Right atrium auricular region (tissue), 2 donors: ENCODE measurements around the gene KIAA1958. TPM values are rescaled to one million over a fixed set of nuclear protein-coding genes. Genes with fewer than 3 reads are reported as not detected.

Source experiments
- DNase-seq: peaks from one replicate; pipeline ENCODE4 v3.0.0-alpha.2; 2019; ENCODE audit warnings: low spot score
- H3K27ac ChIP-seq, 2 donors: fragments of 200-600 bp; sonication (generic); 1 replicate in 1 of 2; 2 replicates in 1 of 2; pipeline ENCODE4 v1.5.1; 2016 to 2019
- H3K27me3 ChIP-seq, 2 donors: fragments of 200-600 bp; sonication (generic); one replicate each; pipeline versions ENCODE4 v1.5.1 to v1.6.0; 2017 to 2019
- H3K36me3 ChIP-seq: fragments of 200-600 bp; sonication (generic); one replicate; pipeline ENCODE4 v1.5.1; 2016
- H3K4me1 ChIP-seq, 2 donors: fragments of 200-600 bp; sonication (generic); one replicate each; pipeline versions ENCODE4 v1.5.1 to v1.6.0; 2017 to 2019
- H3K4me3 ChIP-seq, 2 donors: fragments of 200-600 bp; sonication (generic); 1 replicate in 1 of 2; 2 replicates in 1 of 2; pipeline ENCODE4 v1.5.1; 2017 to 2019; ENCODE audit warnings: mild to moderate bottlenecking in 1 of 2, moderate library complexity in 1 of 2
- H3K9me3 ChIP-seq, 2 donors: fragments of 200-600 bp; sonication (generic); one replicate each; pipeline ENCODE4 v1.5.1; 2019
- CTCF ChIP-seq, 2 donors: fragments of 200-600 bp; sonication (generic); IDR thresholded peaks; one replicate each; pipeline ENCODE4 v1.5.1; 2019; ENCODE audit warnings: antibody characterized with exemption in 2 of 2
- total RNA-seq, 2 donors: library from RNA; depleted of rRNA; stranded (reverse); fragments of >200 nt; gene quantifications; one replicate each; pipeline ENCODE4 v1.1.0, GENCODE V29; 2016

KIAA1958 gene
- total RNA-seq, 2 donors from 2014 or later: 1.9 to 4.1 TPM

GRCh38 chr9:112548051-112548440 is 61.4 kb downstream of the KIAA1958 start:
- no peak for TF ChIP-seq CTCF (IDR thresholded peaks at IDR 0.05)
- H3K27me3 ChIP-seq: no peaks in the 10 kb centered on the region
- H3K36me3 ChIP-seq: no peaks in the 10 kb centered on the region
- H3K4me1 ChIP-seq: peaks cover 0 to 16% of the 10 kb centered on the region in 2 donors
- H3K9me3 ChIP-seq: no peaks in the 10 kb centered on the region
- H3K27ac ChIP-seq: no peak overlapping the region
- no peak overlapping the region for H3K4me3 ChIP-seq
- no peak for DNase-seq

DNA sequence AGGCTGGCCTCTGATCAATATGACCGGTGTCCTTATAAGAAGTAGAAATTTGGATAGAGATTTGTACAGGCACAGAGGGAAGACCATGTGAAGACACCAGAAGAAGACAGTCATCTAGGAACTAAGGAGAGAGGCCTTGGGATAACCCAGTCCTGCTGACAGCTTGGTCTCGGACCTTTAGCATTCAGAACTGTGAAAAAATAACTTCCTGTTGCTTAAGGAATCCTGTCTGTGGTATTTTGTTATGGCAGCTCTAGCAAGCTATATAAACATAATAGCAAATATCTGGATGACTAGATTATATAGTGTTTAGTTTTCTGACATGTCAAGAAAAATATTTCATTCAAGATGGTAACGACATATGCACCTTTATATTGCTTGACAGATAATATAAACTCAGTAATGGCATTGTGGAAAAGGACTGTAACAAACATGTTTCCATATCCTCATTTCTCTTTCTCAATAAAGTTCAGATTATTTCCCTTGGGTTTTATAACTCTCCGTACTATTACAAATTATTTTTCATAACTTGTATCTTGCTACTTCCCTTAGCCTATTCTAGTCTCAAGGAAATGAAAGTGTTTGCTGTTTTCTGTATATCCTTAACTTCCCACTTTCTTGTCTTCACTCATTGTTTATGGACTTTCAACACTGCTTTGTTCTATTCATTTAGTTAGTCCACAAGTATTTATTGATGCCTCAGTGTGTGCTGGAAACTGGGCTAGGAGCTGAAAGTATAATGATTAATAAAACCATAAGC is 62.4 kb downstream of the KIAA1958 start:
- Histone ChIP-seq H3K9me3 (no peaks in the 10 kb centered on the region), H3K4me3 (no peak overlapping the region), H3K4me1 (peaks cover 0 to 21% of the 10 kb centered on the region in 2 donors), H3K27me3 (no peaks in the 10 kb centered on the region), H3K27ac (no peak overlapping the region), H3K36me3 (no peaks in the 10 kb centered on the region)
- no peak for TF ChIP-seq CTCF (IDR thresholded peaks at IDR 0.05)
- no peak for DNase-seq

- no peak for TF ChIP-seq CTCF (IDR thresholded peaks at IDR 0.05)
These were observed 63.9 kb downstream of the KIAA1958 start for GRCh38 chr9:112550531-112550930.

DNA sequence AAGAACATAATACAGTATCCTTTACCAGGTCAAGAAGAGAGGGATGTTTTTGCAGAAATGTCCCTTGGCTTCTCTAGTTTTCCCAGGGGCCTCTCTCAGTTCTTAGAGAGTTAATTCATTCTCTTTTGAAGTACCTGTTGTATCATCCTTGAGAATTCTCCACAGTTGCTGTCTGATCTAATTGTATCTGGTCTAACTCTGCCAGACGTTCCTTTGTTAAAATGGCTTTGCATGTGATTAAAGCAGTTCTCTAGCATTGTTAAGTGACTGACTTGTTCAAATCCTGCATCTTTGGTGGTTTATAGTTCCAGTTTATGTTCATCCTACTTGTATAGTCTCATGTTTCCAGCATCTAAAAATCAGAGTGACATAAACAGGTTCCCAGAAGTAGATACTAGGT is 65.0 kb downstream of the KIAA1958 start:
- TF ChIP-seq CTCF (IDR thresholded peaks at IDR 0.05): no peak
- no peaks in the 10 kb centered on the region for H3K27me3 ChIP-seq
- peak overlapping the region in 1 of 2 donors; percentile 65 for H3K27ac ChIP-seq
- no peak for DNase-seq
- no peak overlapping the region for H3K4me3 ChIP-seq
- H3K36me3 ChIP-seq: no peaks in the 10 kb centered on the region
- H3K4me1 ChIP-seq: peaks cover 0 to 21% of the 10 kb centered on the region in 2 donors
- no peaks in the 10 kb centered on the region for H3K9me3 ChIP-seq

More at GRCh38 chr9:112550531-112550930, 63.9 kb downstream of the KIAA1958 start:
- H3K4me3 ChIP-seq: no peak overlapping the region
- H3K4me1 ChIP-seq: peaks cover 0 to 21% of the 10 kb centered on the region in 2 donors
- DNase-seq: no peak
- H3K27ac ChIP-seq: no peak overlapping the region
- H3K27me3 ChIP-seq: no peaks in the 10 kb centered on the region
- no peaks in the 10 kb centered on the region for H3K9me3 ChIP-seq
- no peaks in the 10 kb centered on the region for H3K36me3 ChIP-seq

- Histone ChIP-seq H3K36me3 (no peaks in the 10 kb centered on the region), H3K27ac (peak overlapping the region in 1 of 2 donors; percentile 65), H3K9me3 (no peaks in the 10 kb centered on the region), H3K4me1 (peaks cover 0 to 21% of the 10 kb centered on the region in 2 donors), H3K4me3 (no peak overlapping the region), H3K27me3 (no peaks in the 10 kb centered on the region)
- TF ChIP-seq CTCF (IDR thresholded peaks at IDR 0.05): no peak
- DNase-seq: no peak
These were observed 65.8 kb downstream of the KIAA1958 start for GRCh38 chr9:112552229-112553056.
